Kidney epithelial cell (primary cell): ENCODE measurements around the gene RHBDD3. TPM values are rescaled to one million over a fixed set of nuclear protein-coding genes. Genes with fewer than 3 reads are reported as not detected.

Experiments
- DNase-seq: peaks from one replicate; pipeline ENCODE4 v3.0.0-alpha.2; 2010; ENCODE audit warnings: low read depth
- H3K27me3 ChIP-seq: 2 replicates; pipeline ENCODE4 v1.6.0; 2011; ENCODE audit warnings: low read length; ENCODE audit not compliant: control insufficient read depth, insufficient read depth
- H3K36me3 ChIP-seq: 2 replicates; pipeline ENCODE4 v1.5.1; 2011; ENCODE audit warnings: low read length; ENCODE audit not compliant: control insufficient read depth, insufficient read depth
- H3K4me3 ChIP-seq: 2 replicates; pipeline ENCODE4 v1.5.1; 2011; ENCODE audit warnings: low read depth, mild to moderate bottlenecking, control low read depth, low read length
- CTCF ChIP-seq: IDR thresholded peaks from 2 replicates; pipeline ENCODE4 v1.5.1; 2011; ENCODE audit warnings: mild to moderate bottlenecking, moderate library complexity, low read length, control low read depth, inconsistent platforms; ENCODE audit not compliant: insufficient read depth, poor library complexity, severe bottlenecking
- total RNA-seq: library from RNA; depleted of rRNA; stranded (reverse); fragments of >200 nt; gene quantifications from 2 replicates; pipeline ENCODE4 v1.2.3, GENCODE V29; 2015

The RHBDD3 gene
- total RNA-seq, 1 donor from 2014 or later: 51.8 TPM

- no peak for DNase-seq
- TF ChIP-seq CTCF: no peak
- Histone ChIP-seq H3K27me3 (no peaks in the 10 kb centered on the region), H3K36me3 (no peaks in the 10 kb centered on the region), H3K4me3 (no peak overlapping the region)
These were observed 34.4 kb downstream of the RHBDD3 start for GRCh38 chr22:29233277-29233877.

DNA sequence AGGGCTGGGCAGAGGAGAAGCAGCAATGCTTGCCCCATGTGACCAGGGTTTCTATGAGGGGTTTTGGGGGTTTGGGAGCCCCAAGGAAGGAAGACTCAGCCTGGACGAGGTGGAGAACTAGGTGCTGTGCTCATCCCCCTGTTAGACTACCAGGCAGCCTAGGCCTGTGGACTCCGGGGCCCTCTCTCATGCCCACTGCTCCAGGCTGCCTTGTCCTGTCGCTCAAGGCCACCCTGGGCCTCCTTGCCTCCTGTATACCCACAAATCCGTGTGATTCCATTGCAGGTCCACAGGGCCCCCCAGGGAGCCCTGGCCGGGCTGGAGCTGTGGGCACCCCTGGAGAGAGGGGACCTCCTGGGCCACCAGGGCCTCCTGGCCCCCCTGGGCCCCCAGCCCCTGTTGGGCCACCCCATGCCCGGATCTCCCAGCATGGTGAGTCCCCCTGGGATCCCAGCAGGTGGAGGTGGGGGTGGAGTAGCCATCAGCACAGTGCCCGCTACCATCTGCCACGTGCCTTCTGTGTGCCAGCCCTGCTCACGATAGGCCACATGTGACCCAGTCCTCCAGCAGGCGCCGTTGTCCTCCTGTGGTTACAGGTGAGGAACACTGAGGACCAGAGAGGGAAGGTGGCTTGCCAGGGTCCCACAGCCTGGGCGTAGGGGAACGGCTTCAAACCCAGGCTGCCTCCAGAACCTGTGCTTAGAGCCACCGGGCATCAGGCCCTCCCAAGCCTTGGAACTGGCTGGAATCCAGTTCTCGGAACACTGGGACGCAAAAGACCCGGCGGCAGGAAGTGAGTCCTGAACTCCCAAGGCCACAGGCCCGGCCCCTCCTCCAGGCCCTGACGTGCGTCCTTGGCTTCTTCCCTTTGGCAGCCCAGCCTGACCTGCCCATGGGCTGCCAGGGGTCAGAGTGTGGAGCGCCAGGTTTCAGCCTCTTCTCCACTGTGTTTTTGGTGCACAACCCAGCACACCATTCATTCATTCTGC lies 35.5 kb downstream of the RHBDD3 start:
- Histone ChIP-seq H3K36me3 (no peaks in the 10 kb centered on the region), H3K4me3 (no peak overlapping the region), H3K27me3 (no peaks in the 10 kb centered on the region)
- TF ChIP-seq CTCF: no peak
- DNase-seq: no peak

- Histone ChIP-seq H3K36me3 (no peaks in the 10 kb centered on the region), H3K27me3 (peaks cover 2% of the 10 kb centered on the region), H3K4me3 (no peak overlapping the region)
- DNase-seq: no peak
- TF ChIP-seq CTCF: no peak
These were observed 36.6 kb downstream of the RHBDD3 start for GRCh38 chr22:29230972-29231875.

GRCh38 chr22:29226351-29226981 lies 41.3 kb downstream of the RHBDD3 start:
- no peak for TF ChIP-seq CTCF
- no peak for DNase-seq
- no peak overlapping the region for H3K4me3 ChIP-seq
- no peaks in the 10 kb centered on the region for H3K36me3 ChIP-seq
- H3K27me3 ChIP-seq: peaks cover 3% of the 10 kb centered on the region

DNA sequence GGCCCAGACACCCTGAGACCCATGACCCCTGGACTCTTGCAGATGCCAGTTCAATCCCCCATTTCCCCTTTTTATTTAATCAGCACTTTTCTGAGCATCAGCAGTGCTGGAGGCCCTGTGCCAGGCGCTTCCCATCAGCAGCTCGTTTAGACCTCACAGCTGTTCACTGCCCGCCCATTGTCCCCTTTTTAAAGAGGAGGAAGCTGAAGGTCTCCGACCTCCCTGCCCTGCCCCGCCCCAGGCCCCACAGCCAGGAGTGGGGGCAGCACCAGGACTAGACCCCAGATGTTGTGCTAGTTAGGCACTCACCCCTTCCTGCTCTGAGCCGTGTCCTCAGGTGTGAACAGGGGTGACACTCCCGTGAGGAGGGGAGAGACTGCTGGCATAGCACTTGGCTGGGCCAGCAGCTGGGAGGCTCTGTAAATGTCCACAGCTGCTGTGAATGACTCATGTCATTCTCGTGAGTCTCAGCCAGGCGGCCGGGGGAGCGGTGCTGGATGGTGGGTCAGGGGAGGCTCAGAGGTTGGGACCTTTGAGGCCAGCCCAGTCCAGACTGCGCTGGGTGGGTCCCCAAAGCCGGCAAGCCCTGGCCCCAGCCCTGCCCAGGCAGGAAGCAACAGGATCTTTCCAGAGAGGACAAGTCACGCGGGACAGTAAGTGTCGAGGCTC lies 42.2 kb downstream of the RHBDD3 start:
- Histone ChIP-seq H3K4me3 (no peak overlapping the region), H3K36me3 (no peaks in the 10 kb centered on the region), H3K27me3 (peaks cover 3% of the 10 kb centered on the region)
- DNase-seq: no peak
- no peak for TF ChIP-seq CTCF
